ENCODE data around the gene GCSAM. TPM values are rescaled to one million over a fixed set of nuclear protein-coding genes. Genes with fewer than 3 reads are reported as not detected.

GCSAM gene
- total RNA-seq, 1 donor from 2014 or later = not detected

GRCh38 chr3:112109322-112109721 lies 23.7 kb downstream of the GCSAM start:
- no peak for DNase-seq (ENCODE audit: low read depth)
- TF ChIP-seq CTCF (conservative IDR thresholded peaks at IDR 0.05; ENCODE audit: low read depth, low read length) = no peak
- H3K4me3 ChIP-seq (ENCODE audit: low read depth, low read length) = no peak overlapping the region

GRCh38 chr3:112104774-112105173 lies 28.3 kb downstream of the GCSAM start:
- DNase-seq (ENCODE audit: low read depth) = no peak
- H3K4me3 ChIP-seq (ENCODE audit: low read depth, low read length) = no peak overlapping the region
- TF ChIP-seq CTCF (conservative IDR thresholded peaks at IDR 0.05; ENCODE audit: low read depth, low read length) = no peak

- H3K4me3 ChIP-seq (ENCODE audit: low read depth, low read length) = no peak overlapping the region
- DNase-seq (ENCODE audit: low read depth) = peak; percentile 86
- TF ChIP-seq CTCF (conservative IDR thresholded peaks at IDR 0.05; ENCODE audit: low read depth, low read length) = no peak
Observed at GRCh38 chr3:112101916-112102315, 31.1 kb downstream of the GCSAM start.

GRCh38 chr3:112097378-112097777 lies 35.7 kb downstream of the GCSAM start:
- no peak for TF ChIP-seq CTCF (conservative IDR thresholded peaks at IDR 0.05; ENCODE audit: low read depth, low read length)
- DNase-seq (ENCODE audit: low read depth) = peak; percentile 98
- no peak overlapping the region for H3K4me3 ChIP-seq (ENCODE audit: low read depth, low read length)

- TF ChIP-seq CTCF (conservative IDR thresholded peaks at IDR 0.05; ENCODE audit: low read depth, low read length) = no peak
- DNase-seq (ENCODE audit: low read depth) = no peak
- no peak overlapping the region for H3K4me3 ChIP-seq (ENCODE audit: low read depth, low read length)
Observed at GRCh38 chr3:112096176-112096575, 36.9 kb downstream of the GCSAM start.

- no peak overlapping the region for H3K4me3 ChIP-seq (ENCODE audit: low read depth, low read length)
- no peak for TF ChIP-seq CTCF (conservative IDR thresholded peaks at IDR 0.05; ENCODE audit: low read depth, low read length)
- no peak for DNase-seq (ENCODE audit: low read depth)
Observed at GRCh38 chr3:112095731-112096130, 37.3 kb downstream of the GCSAM start.

GRCh38 chr3:112093180-112093522 lies 39.9 kb downstream of the GCSAM start:
- no peak for DNase-seq (ENCODE audit: low read depth)
- TF ChIP-seq CTCF (conservative IDR thresholded peaks at IDR 0.05; ENCODE audit: low read depth, low read length) = no peak
- no peak overlapping the region for H3K4me3 ChIP-seq (ENCODE audit: low read depth, low read length)
